Kidney (tissue), 14 donors: ENCODE measurements around the gene BIN1. TPM values are rescaled to one million over a fixed set of nuclear protein-coding genes. Genes with fewer than 3 reads are reported as not detected.

Source experiments
- DNase-seq, 5 donors: peaks; one replicate each; pipeline ENCODE4 v3.0.0-alpha.2; 2013 to 2020
- FAIRE-seq: peaks from 2 replicates; lab custom pipeline; 2012; peaks lifted over from hg19 to GRCh38; lab: Jason Lieb, UNC
- H3K27ac ChIP-seq, 2 donors: one replicate each; pipeline ENCODE4 v1.7.0; 2013; ENCODE audit warnings: low read depth in 2 of 2, low read length in 2 of 2, inconsistent platforms in 1 of 2
- H3K27me3 ChIP-seq: one replicate; pipeline ENCODE4 v1.7.1; 2013; ENCODE audit warnings: low read length, inconsistent platforms; ENCODE audit not compliant: control insufficient read depth, insufficient read depth
- H3K36me3 ChIP-seq, 3 donors: one replicate each; pipeline versions ENCODE4 v1.7.0 to v1.7.1; 2013; ENCODE audit warnings: low read length in 3 of 3, control low read depth in 1 of 3, inconsistent platforms in 1 of 3; ENCODE audit not compliant: insufficient read depth in 3 of 3, control insufficient read depth in 2 of 3
- H3K4me1 ChIP-seq, 3 donors: one replicate each; pipeline versions ENCODE4 v1.7.0 to v1.7.1; 2013; ENCODE audit warnings: low read length in 3 of 3, inconsistent platforms in 1 of 3, low read depth in 1 of 3; ENCODE audit not compliant: control insufficient read depth in 2 of 3, insufficient read depth in 2 of 3
- H3K4me3 ChIP-seq, 3 donors: one replicate each; pipeline versions ENCODE4 v1.7.0 to v1.8.1; 2013; ENCODE audit warnings: low read length in 3 of 3, control low read depth in 1 of 3, inconsistent platforms in 1 of 3
- H3K9ac ChIP-seq, 3 donors: one replicate each; pipeline versions ENCODE4 v1.7.0 to v1.7.1; 2013; ENCODE audit warnings: low read length in 3 of 3, control low read depth in 1 of 3, inconsistent platforms in 1 of 3
- H3K9me3 ChIP-seq, 3 donors: one replicate each; pipeline versions ENCODE4 v1.7.0 to v1.7.1; 2013; ENCODE audit warnings: low read length in 3 of 3, control low read depth in 1 of 3, inconsistent platforms in 1 of 3; ENCODE audit not compliant: control insufficient read depth in 2 of 3, insufficient read depth in 1 of 3
- intact Hi-C: fragments of 100-400 bp; cut with DNase I; formaldehyde crosslinking; loops from one replicate; pipeline ENCODE4 v1.11.1; 2022
- polyA plus RNA-seq: library from polyadenylated mRNA; stranded (reverse); fragments of 350-450 nt; fragmentation: Illumina TruSeq; extraction: RNeasy Lipid Tissue Mini Kit (QIAGEN cat#74804); gene quantifications from one replicate; pipeline ENCODE4 v1.2.3, GENCODE V29; 2014; ENCODE audit warnings: low read depth, low replicate concordance; ENCODE audit not compliant: insufficient read depth
- total RNA-seq: library from RNA; stranded (reverse); fragmentation: NEBNext Ultra II Directional; extraction: Animal tissue kit (Norgen Biotek cat#: 25700); gene quantifications from one replicate; pipeline ENCODE4 v1.2.1, GENCODE V29; 2021
- TF ChIP-seq, protein P1 (sequence below): IDR thresholded peaks from 3 replicates; pipeline ENCODE4 v1.5.1; 2012; ENCODE audit warnings: mild to moderate bottlenecking, moderate library complexity, borderline replicate concordance; ENCODE audit not compliant: insufficient read depth; ENCODE audit errors: extremely low read depth
- donor health status: control.
- donor health status: control.
- donor health status: control.
- donor health status: control.
- donor health status: control.
- donor health status: DM: yes; HTN: yes; CAD: no.
- donor health status: Normal renal cell carcinoma (clear cell type).

The BIN1 gene
- total and polyA plus RNA-seq, 2 donors from 2014 or later: 121 to 167 TPM

GRCh38 chr2:127079358-127079920, 27.5 kb downstream of the BIN1 start:
- intact Hi-C loops: no loop called here
- TF ChIP-seq, protein P1, sequence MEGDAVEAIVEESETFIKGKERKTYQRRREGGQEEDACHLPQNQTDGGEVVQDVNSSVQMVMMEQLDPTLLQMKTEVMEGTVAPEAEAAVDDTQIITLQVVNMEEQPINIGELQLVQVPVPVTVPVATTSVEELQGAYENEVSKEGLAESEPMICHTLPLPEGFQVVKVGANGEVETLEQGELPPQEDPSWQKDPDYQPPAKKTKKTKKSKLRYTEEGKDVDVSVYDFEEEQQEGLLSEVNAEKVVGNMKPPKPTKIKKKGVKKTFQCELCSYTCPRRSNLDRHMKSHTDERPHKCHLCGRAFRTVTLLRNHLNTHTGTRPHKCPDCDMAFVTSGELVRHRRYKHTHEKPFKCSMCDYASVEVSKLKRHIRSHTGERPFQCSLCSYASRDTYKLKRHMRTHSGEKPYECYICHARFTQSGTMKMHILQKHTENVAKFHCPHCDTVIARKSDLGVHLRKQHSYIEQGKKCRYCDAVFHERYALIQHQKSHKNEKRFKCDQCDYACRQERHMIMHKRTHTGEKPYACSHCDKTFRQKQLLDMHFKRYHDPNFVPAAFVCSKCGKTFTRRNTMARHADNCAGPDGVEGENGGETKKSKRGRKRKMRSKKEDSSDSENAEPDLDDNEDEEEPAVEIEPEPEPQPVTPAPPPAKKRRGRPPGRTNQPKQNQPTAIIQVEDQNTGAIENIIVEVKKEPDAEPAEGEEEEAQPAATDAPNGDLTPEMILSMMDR: no peak
- peaks cover 5 to 26% (median 15%) of the 10 kb centered on the region in 3 donors for H3K4me1 ChIP-seq
- DNase-seq (no peak), FAIRE-seq (no peak)
- no peaks in the 10 kb centered on the region for H3K9me3 ChIP-seq
- no peak overlapping the region for H3K9ac ChIP-seq
- H3K4me3 ChIP-seq: no peak overlapping the region
- H3K27me3 ChIP-seq: no peaks in the 10 kb centered on the region
- no peaks in the 10 kb centered on the region for H3K36me3 ChIP-seq
- H3K27ac ChIP-seq: no peak overlapping the region

DNA sequence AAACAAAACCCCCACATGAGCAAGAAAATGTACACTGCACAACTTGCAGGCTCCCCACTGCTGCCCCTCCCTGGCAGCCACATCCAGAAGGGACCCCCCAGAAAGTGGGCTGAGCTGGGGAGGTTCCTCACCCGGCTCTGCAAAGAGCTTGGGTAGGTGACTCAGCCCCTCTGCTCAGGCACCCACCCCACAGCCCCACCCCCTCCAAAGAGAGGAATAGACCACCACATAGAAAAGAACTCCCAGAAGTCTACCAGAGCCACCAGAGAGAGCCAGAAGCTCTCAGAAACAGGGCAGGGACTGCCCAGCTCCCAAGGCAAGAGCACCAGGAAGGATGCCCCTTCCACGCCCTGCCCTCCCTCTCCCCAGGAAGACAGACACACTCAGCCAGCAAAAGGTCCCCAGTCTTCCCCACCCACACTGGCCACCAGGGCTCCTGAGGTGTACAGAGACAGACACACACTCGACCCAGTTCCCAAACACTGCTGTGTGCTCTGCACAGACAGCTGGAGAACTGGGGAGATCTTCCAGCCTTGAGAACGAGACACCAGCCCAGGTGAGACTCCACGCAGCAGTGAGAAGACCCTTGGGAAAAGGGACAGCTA, 28.2 kb downstream of the BIN1 start:
- peaks cover 0 to 19% (median 11%) of the 10 kb centered on the region in 3 donors for H3K4me1 ChIP-seq
- FAIRE-seq: no peak
- DNase-seq: no peak
- no peaks in the 10 kb centered on the region for H3K9me3 ChIP-seq
- no peaks in the 10 kb centered on the region for H3K36me3 ChIP-seq
- no peak overlapping the region for H3K27ac ChIP-seq
- H3K9ac ChIP-seq: no peak overlapping the region
- intact Hi-C loops: no loop called here
- TF ChIP-seq, protein P1: no peak
- no peak overlapping the region for H3K4me3 ChIP-seq
- no peaks in the 10 kb centered on the region for H3K27me3 ChIP-seq

GRCh38 chr2:127078028-127078427, 28.9 kb downstream of the BIN1 start:
- Histone ChIP-seq H3K9ac (no peak overlapping the region), H3K4me1 (peaks cover 0 to 18% (median 3%) of the 10 kb centered on the region in 3 donors), H3K27me3 (no peaks in the 10 kb centered on the region), H3K27ac (no peak overlapping the region), H3K36me3 (no peaks in the 10 kb centered on the region), H3K9me3 (no peaks in the 10 kb centered on the region), H3K4me3 (no peak overlapping the region)
- intact Hi-C loops: no loop called here
- TF ChIP-seq, protein P1: no peak
- DNase-seq (no peak), FAIRE-seq (no peak)
